Measurements from ENCODE around the gene SPATA31C1.
"Not testable (repeated sequence)": the region's sequence is repeated elsewhere in the genome, so short reads cannot be mapped to it uniquely, and the experiment has no call there.

Gene SPATA31C1

DNA sequence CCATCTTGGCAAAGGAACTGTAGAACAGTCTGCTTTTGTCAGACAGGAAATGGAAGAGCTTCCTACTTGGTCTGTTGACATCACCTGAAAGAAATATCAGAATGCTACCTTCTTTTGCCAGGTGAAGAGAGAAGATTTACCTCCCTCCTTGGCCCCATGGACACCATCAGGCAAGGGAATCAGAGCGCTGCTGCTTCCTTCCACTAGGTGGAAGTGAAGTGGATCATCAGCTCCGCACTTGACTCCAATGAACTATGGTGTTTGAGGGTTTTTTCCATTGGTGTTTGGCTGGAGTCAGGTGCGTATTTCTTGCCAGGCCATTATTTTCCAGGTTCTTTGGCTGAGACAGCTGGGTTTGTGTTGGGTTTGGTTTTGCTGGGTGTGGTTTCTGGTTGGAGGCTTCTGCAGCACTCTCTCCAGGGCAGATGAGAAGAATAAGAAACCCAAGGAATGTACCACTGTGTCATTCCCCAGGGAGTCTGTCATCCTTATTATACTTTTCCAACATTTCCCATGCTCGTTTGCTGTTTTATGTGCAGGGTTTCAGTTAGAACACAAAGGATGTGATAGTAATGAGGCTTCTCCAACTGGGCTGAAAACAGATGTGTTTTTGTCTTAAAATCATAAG lies 22.6 kb upstream of the SPATA31C1 start:
- TF ChIP-seq, protein P1, sequence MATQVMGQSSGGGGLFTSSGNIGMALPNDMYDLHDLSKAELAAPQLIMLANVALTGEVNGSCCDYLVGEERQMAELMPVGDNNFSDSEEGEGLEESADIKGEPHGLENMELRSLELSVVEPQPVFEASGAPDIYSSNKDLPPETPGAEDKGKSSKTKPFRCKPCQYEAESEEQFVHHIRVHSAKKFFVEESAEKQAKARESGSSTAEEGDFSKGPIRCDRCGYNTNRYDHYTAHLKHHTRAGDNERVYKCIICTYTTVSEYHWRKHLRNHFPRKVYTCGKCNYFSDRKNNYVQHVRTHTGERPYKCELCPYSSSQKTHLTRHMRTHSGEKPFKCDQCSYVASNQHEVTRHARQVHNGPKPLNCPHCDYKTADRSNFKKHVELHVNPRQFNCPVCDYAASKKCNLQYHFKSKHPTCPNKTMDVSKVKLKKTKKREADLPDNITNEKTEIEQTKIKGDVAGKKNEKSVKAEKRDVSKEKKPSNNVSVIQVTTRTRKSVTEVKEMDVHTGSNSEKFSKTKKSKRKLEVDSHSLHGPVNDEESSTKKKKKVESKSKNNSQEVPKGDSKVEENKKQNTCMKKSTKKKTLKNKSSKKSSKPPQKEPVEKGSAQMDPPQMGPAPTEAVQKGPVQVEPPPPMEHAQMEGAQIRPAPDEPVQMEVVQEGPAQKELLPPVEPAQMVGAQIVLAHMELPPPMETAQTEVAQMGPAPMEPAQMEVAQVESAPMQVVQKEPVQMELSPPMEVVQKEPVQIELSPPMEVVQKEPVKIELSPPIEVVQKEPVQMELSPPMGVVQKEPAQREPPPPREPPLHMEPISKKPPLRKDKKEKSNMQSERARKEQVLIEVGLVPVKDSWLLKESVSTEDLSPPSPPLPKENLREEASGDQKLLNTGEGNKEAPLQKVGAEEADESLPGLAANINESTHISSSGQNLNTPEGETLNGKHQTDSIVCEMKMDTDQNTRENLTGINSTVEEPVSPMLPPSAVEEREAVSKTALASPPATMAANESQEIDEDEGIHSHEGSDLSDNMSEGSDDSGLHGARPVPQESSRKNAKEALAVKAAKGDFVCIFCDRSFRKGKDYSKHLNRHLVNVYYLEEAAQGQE (IDR thresholded peaks at IDR 0.05; ENCODE audit: insufficient replicate concordance, low read depth) = no peak
- TF ChIP-seq GABPA (IDR thresholded peaks at IDR 0.05; ENCODE audit: low read depth) (no peak), SPI1 (IDR thresholded peaks at IDR 0.05; ENCODE audit: borderline replicate concordance, low read depth) (no peak), POLR2AphosphoS5 (IDR thresholded peaks at IDR 0.05; ENCODE audit: low read depth) (no peak)
- TF ChIP-seq, protein P2, sequence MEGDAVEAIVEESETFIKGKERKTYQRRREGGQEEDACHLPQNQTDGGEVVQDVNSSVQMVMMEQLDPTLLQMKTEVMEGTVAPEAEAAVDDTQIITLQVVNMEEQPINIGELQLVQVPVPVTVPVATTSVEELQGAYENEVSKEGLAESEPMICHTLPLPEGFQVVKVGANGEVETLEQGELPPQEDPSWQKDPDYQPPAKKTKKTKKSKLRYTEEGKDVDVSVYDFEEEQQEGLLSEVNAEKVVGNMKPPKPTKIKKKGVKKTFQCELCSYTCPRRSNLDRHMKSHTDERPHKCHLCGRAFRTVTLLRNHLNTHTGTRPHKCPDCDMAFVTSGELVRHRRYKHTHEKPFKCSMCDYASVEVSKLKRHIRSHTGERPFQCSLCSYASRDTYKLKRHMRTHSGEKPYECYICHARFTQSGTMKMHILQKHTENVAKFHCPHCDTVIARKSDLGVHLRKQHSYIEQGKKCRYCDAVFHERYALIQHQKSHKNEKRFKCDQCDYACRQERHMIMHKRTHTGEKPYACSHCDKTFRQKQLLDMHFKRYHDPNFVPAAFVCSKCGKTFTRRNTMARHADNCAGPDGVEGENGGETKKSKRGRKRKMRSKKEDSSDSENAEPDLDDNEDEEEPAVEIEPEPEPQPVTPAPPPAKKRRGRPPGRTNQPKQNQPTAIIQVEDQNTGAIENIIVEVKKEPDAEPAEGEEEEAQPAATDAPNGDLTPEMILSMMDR (IDR thresholded peaks at IDR 0.05; ENCODE audit: insufficient read depth, low read length) = no peak
- Histone ChIP-seq H3K27me3 (ENCODE audit: insufficient read depth, poor library complexity, severe bottlenecking) (no peaks in the 10 kb centered on the region), H3K27ac (replicated peaks) (no peak overlapping the region), H3K4me3 (replicated peaks; ENCODE audit: insufficient read depth, low read length) (no peak overlapping the region)
- DNase-seq (ENCODE audit: low read depth in 1 of 2, low spot score in 1 of 2) = no peak

DNA sequence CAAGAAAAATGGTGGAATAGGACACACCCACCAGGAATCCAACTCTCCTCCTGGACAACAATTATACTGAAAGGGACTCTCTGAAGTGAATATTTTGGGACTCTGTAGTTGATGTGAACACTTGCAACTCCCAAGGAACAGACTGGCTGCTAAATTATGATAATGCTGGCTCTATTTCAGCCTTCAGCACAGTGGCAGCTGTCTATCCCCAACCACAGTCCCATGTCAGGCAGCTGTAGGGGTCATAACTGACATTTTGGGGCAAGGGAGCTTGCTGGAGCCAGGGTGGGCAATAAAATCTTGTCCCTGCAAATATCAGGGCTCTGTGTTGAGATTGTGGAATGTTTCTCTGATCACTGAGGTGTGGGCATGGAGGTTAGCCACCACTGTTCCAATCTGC lies 20.9 kb upstream of the SPATA31C1 start:
- DNase-seq (ENCODE audit: low read depth in 1 of 2, low spot score in 1 of 2) = no peak
- H3K4me3 ChIP-seq (replicated peaks; ENCODE audit: insufficient read depth, low read length) = no peak overlapping the region
- TF ChIP-seq, protein P1 (IDR thresholded peaks at IDR 0.05; ENCODE audit: insufficient replicate concordance, low read depth) = no peak
- TF ChIP-seq POLR2AphosphoS5 (IDR thresholded peaks at IDR 0.05; ENCODE audit: low read depth) (no peak), GABPA (IDR thresholded peaks at IDR 0.05; ENCODE audit: low read depth) (no peak), SPI1 (IDR thresholded peaks at IDR 0.05; ENCODE audit: borderline replicate concordance, low read depth) (no peak)
- TF ChIP-seq, protein P2 (IDR thresholded peaks at IDR 0.05; ENCODE audit: insufficient read depth, low read length) = no peak
- H3K27ac ChIP-seq (replicated peaks) = no peak overlapping the region
- H3K27me3 ChIP-seq (ENCODE audit: insufficient read depth, poor library complexity, severe bottlenecking) = no peaks in the 10 kb centered on the region

DNA sequence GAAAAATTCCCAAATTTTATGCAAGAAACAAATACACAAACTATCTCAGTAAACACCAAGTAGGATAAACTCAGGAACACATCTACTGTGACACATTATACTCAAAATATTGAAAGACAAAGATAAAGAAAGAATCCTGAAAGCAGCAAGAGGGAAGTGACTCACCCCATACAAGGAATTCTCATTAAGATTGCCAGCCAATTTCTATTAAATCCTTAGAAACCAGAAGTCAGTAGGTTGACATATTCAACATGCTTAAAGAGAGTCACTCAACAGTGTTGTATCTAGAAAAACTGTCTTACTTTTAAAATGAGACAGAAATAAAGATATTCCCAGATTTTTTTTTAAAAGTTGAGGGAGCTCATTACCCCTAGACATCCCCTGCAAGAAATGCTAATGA lies 19.6 kb upstream of the SPATA31C1 start:
- TF ChIP-seq, protein P1 (IDR thresholded peaks at IDR 0.05; ENCODE audit: insufficient replicate concordance, low read depth) = no peak
- TF ChIP-seq, protein P2 (IDR thresholded peaks at IDR 0.05; ENCODE audit: insufficient read depth, low read length) = no peak
- TF ChIP-seq GABPA (IDR thresholded peaks at IDR 0.05; ENCODE audit: low read depth) = no peak
- H3K27me3 ChIP-seq (ENCODE audit: insufficient read depth, poor library complexity, severe bottlenecking) = no peaks in the 10 kb centered on the region
- no peak overlapping the region for H3K4me3 ChIP-seq (replicated peaks; ENCODE audit: insufficient read depth, low read length)
- H3K27ac ChIP-seq (replicated peaks) = no peak overlapping the region
- no peak for DNase-seq (ENCODE audit: low read depth in 1 of 2, low spot score in 1 of 2)

DNA sequence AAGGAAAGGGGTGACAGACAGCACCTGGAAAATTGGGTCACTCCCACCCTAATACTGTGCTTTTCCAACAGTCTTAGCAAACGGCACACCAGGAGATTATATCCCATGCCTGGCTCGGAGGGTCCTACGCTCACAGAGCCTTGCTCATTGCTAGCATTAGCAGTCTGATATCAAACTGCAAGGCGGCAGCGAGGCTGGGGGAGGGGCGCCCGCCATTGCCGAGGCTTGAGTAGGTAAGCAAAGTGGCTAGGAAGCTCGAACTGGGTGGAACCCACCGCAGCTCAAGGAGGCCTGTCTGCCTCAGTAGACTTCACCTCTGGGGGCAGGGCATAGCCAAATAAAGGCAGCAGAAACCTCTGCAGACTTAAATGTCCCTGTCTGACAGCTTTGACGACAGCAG lies 15.4 kb upstream of the SPATA31C1 start:
- not testable (repeated sequence) for H3K27me3 ChIP-seq (ENCODE audit: insufficient read depth, poor library complexity, severe bottlenecking); DNase-seq (ENCODE audit: low read depth in 1 of 2, low spot score in 1 of 2); H3K4me3 ChIP-seq (replicated peaks; ENCODE audit: insufficient read depth, low read length); H3K27ac ChIP-seq (replicated peaks)
